HK-2 (cell line): Measurements from ENCODE around the gene DLG3.

Source experiments
- DNase-seq: peaks from one replicate; pipeline ENCODE4 v3.0.0-alpha.2; 2018; ENCODE audit not compliant: unreplicated experiment

DLG3 gene

GRCh38 chrX:70437921-70438665 is 6.5 kb upstream of the DLG3 start:
- no peak for DNase-seq

DNA sequence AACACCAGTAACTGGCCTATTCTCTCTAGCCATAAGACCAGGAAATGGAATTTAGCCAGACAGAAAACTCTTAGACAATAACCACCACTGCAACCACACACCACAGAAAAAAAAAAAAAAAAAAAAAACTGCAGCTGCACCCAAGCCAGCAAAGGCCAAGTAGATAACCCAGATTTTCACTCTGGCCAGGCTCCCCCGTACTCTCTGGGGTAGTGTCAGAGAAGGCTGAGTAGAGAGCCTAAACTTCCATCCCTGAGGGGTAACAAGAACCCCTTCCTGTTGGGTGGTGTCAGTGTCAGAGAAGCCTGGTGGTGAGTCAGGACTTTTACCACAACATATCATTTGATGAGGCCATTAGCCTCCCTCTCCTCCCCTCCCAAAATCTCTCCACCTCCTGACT is 5.6 kb upstream of the DLG3 start:
- no peak for DNase-seq

GRCh38 chrX:70442224-70442623 is 2.4 kb upstream of the DLG3 start:
- DNase-seq = no peak

GRCh38 chrX:70444946-70445656 is 466 bp downstream of the DLG3 start:
- DNase-seq = no peak

DNA sequence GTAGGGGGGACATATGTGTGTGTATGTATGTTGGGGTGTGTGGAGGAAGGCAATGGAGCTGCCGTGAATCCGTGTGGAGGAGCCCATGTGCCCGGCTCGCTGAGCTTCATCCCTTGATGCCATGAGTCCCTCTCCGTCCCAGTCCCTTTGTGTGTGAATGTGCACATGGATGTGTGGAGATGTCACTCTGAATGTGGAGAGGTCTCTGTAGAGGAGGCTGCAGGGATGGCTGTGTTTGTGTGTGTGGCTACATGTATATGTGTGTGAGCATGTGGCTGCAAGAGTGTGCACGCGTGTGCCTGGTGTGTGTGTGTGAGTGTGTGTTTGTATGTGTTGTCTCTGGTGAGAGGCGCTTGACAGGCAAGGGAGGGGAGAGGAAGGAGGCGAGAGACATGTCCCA is 1.3 kb downstream of the DLG3 start:
- no peak for DNase-seq

DNA sequence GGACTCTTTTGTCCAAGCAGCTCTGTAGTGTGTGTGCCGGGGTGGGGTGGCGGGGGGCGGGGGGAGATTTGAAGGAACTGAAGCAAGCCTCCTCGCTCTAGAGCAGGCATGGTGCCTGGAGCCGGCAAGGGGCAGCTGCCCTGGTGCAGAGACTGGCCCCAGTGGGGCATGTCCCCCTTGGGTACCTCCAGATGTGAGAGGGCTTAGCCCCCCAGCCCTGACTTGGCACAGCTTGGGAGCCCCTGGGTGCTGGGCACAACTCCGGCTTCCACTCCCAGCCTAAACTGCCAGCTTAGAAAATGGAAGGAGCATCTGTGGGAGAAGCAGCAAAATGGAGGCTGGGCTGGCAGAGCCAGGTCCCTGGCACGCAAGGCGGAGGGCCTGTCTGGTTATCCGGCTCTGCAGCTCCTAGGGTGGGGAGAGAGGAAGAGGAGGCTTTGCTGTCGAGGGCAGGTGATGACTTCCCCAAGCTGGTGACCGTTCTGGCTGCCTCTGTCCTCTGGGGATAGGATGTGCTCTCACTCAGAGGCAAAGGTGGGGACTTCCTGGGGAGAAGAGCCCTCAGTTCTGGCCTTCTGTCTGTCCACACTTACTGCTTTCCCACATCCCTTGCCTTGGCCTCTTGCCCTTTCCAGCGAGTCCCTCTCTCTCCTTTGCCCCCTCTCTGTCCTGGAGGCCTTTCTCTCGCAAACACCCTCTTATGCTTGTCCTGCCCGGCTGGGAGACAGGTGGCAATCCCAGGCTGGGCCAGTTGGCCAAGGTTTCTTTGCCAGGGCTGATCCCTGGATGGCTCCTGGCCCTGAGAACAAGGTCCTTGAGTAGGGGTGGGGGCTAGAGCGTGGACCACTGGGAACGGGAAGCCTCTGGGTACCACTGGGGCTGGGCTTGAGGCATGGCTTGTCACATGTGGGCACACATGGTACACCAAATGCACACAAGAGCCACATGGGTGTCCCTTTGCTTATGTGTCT is 2.0 kb downstream of the DLG3 start:
- no peak for DNase-seq

GRCh38 chrX:70449457-70449966 is 4.9 kb downstream of the DLG3 start:
- no peak for DNase-seq

- DNase-seq = peak; percentile 56
These were observed 7.6 kb downstream of the DLG3 start for GRCh38 chrX:70452143-70452733.

DNA sequence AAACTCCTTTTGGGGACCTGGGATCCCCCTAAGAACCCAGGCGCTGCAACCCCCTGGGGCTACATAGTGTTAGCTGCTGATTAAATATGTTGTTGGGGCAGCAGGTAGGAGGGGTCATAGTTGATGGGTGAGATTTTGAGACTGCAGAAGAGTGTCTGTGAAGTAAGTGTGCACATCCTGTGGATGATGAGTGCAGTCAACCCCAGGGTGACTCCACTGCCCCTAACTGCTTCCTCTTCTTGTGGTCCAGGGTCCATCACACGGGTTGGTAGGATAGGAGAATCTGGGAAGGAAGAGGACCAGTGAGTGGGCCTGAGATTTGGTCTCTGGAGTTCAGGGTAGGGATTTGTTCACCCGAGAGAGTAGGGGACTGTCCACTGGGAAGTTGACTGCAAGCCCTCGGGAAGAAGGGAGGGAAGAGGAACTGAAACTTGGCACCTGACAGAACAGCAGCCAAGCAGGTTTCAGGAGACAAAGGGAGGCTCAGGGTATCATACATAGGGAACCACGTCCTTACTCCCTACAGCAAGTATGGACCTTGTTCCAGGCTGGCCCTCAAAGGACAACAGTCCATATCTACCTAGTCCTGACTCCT is 8.5 kb downstream of the DLG3 start:
- no peak for DNase-seq

GRCh38 chrX:70454441-70455365 is 10.1 kb downstream of the DLG3 start:
- peak; percentile 87 for DNase-seq

DNA sequence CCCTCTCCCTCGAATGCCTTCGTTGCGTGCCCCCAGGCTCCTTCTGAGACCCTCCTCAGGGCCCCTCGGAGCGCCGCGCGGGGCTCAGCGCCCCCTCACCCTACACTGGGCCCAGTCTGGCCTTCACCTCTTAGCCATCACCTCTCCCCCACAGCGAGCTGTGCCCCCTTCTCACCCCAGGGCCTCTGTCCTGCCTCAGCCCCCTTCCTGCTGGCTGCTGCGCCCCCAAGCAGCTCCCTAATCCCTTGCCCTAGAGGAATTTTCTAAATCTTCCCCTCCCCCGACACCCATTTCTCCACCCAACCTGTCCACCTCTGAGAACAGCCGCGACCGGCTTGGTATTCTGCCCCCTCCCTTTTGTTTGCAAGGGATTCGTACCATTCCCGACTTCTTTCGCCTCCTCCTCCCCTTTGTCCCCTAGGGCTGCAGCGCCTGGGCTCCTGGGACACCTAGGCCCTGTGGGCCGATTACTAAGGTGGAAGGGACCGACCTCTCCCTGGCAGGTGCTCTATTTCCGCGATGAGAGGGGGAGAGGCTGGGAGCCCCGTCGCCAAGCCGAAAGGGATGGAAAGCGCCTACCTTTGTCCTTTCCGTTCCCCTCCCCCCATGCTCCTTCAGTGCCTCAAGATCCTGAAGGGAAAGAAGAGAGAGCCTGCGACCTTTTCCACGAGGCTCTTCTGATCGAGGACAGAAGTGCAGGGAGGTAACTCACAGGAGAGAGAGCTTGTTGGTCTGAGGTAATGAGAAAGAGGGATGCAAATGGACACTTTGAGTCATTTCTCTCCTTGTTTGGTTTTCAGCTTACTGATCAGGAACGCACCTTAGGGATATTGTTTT is 10.9 kb downstream of the DLG3 start:
- DNase-seq = no peak

- DNase-seq = no peak
These were observed 11.6 kb downstream of the DLG3 start for GRCh38 chrX:70456256-70456655.

DNA sequence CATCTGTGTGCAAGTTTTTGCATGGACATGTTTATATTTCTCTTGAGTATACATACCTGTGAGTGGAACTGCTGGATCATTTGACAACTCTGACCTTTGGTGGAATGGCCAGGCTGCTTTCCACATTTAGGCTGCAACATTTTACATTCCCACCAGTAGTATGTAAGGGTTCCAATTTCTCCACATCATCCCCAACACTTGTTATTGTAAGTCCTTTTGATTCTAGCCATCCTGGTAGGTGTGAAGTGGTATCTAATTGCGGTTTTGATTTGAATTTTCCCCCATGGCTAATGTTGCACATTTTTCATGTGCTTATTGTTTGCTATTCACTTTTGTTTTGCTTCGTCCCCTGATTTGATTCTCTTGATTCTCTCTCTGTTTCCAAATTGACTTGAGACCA is 16.4 kb downstream of the DLG3 start:
- no peak for DNase-seq

GRCh38 chrX:70464051-70464450 is 19.4 kb downstream of the DLG3 start:
- DNase-seq = no peak

- no peak for DNase-seq
These were observed 22.3 kb downstream of the DLG3 start for GRCh38 chrX:70466968-70467367.

- DNase-seq = no peak
These were observed 24.1 kb downstream of the DLG3 start for GRCh38 chrX:70468709-70469108.

- DNase-seq = no peak
These were observed 26.2 kb downstream of the DLG3 start for GRCh38 chrX:70470850-70471289.

DNA sequence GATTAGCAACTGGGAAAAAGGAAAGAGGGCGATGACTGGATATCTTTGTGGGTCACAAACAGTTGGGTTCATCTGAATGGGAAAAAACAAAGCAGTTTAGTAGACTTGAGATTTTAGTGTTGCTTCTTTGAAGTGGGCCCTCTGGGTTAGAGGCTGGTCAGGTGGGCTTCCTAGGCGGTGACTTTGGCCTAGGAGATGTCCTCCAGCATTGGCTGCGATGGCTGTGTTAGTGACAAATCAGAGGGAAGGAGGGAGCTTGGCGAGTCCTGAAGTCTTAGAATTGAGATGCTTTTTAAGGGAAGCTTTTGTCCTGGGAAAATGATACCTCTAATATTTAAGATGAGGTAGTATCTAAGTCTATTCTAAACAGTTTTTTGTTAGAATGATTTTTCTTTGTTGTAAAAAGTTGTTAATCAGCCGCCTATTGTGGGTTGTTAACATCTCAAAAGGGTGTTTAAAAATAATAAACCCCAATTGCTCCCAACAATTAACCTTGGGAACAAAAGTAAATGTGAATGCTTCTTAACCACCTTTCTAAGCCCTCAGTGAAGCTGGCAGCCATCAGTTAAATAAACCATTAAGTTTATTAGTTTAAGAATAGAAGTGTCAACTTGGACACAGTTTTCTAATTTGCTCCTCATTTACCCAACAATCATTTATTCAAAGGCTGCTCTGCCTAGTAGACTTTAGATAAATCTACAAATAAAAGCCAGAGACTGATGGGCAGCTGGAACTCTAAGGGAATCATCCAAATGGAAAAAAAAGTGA is 31.7 kb downstream of the DLG3 start:
- DNase-seq = no peak
